ENCODE measurements around the gene PCDHA10. TPM values are rescaled to one million over a fixed set of nuclear protein-coding genes. Genes with fewer than 3 reads are reported as not detected.
A peak's percentile ranks its signal among the peaks of the same experiment; 100 is the strongest.
"Not testable (repeated sequence)": the region's sequence is repeated elsewhere in the genome, so short reads cannot be mapped to it uniquely, and the experiment has no call there.

Gene PCDHA10
- total RNA-seq, 1 donor from 2014 or later = 11.7 TPM

- Histone ChIP-seq H3K9ac (no peak within 1 kb of the TSS), H3F3A (ENCODE audit: low read depth) (no peaks in the 10 kb centered on the region), H3K9me3 (ENCODE audit: low read depth) (no peaks in the 10 kb centered on the region), H3K4me2 (no peak within 1 kb of the TSS), H3K79me2 (ENCODE audit: low read depth) (no peaks in the 10 kb centered on the region), H4K20me1 (ENCODE audit: low read depth) (no peaks in the 10 kb centered on the region), H3K36me3 (no peaks in the 10 kb centered on the region), H3K27ac (no peak within 1 kb of the TSS), H3K4me3 (no peak within 1 kb of the TSS), H3K4me1 (no peaks in the 10 kb centered on the region), H3K27me3 (no peaks in the 10 kb centered on the region), H2AFZ (replicated peaks) (no peak within 1 kb of the TSS)
- H3K9me3 Mint-ChIP-seq = peaks cover 37% of the 10 kb centered on the region
- TF ChIP-seq EZH2 (IDR thresholded peaks at IDR 0.05) (no peak), EZH2phosphoT487 (IDR thresholded peaks at IDR 0.05) (no peak), CTCF (IDR thresholded peaks at IDR 0.05) (peak; percentile 44)
- H3K4me1 Mint-ChIP-seq = no peaks in the 10 kb centered on the region
- H3K27ac Mint-ChIP-seq = no peak within 1 kb of the TSS
- H3K4me3 Mint-ChIP-seq = no peak within 1 kb of the TSS
- peak; percentile 15 for DNase-seq (ENCODE audit: low spot score)
- peaks cover 18% of the 10 kb centered on the region for H3K36me3 Mint-ChIP-seq
- peaks cover 2% of the 10 kb centered on the region for H3K27me3 Mint-ChIP-seq (ENCODE audit: insufficient read depth, low read depth)
Observed at GRCh38 chr5:140840978-140841962, 14.4 kb upstream of the PCDHA10 start, which contains the start of gene PCDHA8. Gene PCDHA8, plus strand, starts transcription at chr5:140841187. Its CDS starts 135 bp downstream, at chr5:140841322.

- peaks cover 24% of the 10 kb centered on the region for H3K36me3 Mint-ChIP-seq
- H3F3A ChIP-seq (ENCODE audit: low read depth) = no peaks in the 10 kb centered on the region
- H3K4me3 Mint-ChIP-seq = no peak overlapping the region
- H3K4me3 ChIP-seq = no peak overlapping the region
- H3K27me3 ChIP-seq = no peaks in the 10 kb centered on the region
- no peaks in the 10 kb centered on the region for H3K4me1 ChIP-seq
- no peak for DNase-seq (ENCODE audit: low spot score)
- H3K4me2 ChIP-seq = no peak overlapping the region
- H3K4me1 Mint-ChIP-seq = no peaks in the 10 kb centered on the region
- H4K20me1 ChIP-seq (ENCODE audit: low read depth) = no peaks in the 10 kb centered on the region
- peaks cover 49% of the 10 kb centered on the region for H3K9me3 Mint-ChIP-seq
- peaks cover 8% of the 10 kb centered on the region for H3K9me3 ChIP-seq (ENCODE audit: low read depth)
- H3K9ac ChIP-seq = no peak overlapping the region
- TF ChIP-seq CTCF (IDR thresholded peaks at IDR 0.05) (no peak), EZH2 (IDR thresholded peaks at IDR 0.05) (no peak), EZH2phosphoT487 (IDR thresholded peaks at IDR 0.05) (no peak)
- peaks cover 2% of the 10 kb centered on the region for H3K27me3 Mint-ChIP-seq (ENCODE audit: insufficient read depth, low read depth)
- H3K36me3 ChIP-seq = no peaks in the 10 kb centered on the region
- H3K79me2 ChIP-seq (ENCODE audit: low read depth) = no peaks in the 10 kb centered on the region
- H3K27ac ChIP-seq = no peak overlapping the region
- no peak overlapping the region for H2AFZ ChIP-seq (replicated peaks)
- no peak overlapping the region for H3K27ac Mint-ChIP-seq
Observed at GRCh38 chr5:140842798-140843733, 12.6 kb upstream of the PCDHA10 start.

GRCh38 chr5:140848139-140849102 is 7.3 kb upstream of the PCDHA10 start, which contains the start of gene PCDHA9:
Gene PCDHA9, plus strand, starts transcription at chr5:140848382. Its CDS starts 114 bp downstream, at chr5:140848496.
- H3K4me2 ChIP-seq; H3F3A ChIP-seq (ENCODE audit: low read depth); H3K4me1 ChIP-seq; H3K27me3 ChIP-seq; H3K27me3 Mint-ChIP-seq (ENCODE audit: insufficient read depth, low read depth); H2AFZ ChIP-seq (replicated peaks); DNase-seq (ENCODE audit: low spot score); H3K9ac ChIP-seq; H3K36me3 ChIP-seq; H3K4me3 Mint-ChIP-seq; H3K27ac ChIP-seq; H3K27ac Mint-ChIP-seq; H3K79me2 ChIP-seq (ENCODE audit: low read depth); H3K4me1 Mint-ChIP-seq; H4K20me1 ChIP-seq (ENCODE audit: low read depth): not testable (repeated sequence)
- peaks cover 10% of the 10 kb centered on the region for H3K9me3 ChIP-seq (ENCODE audit: low read depth)
- peaks cover 18% of the 10 kb centered on the region for H3K36me3 Mint-ChIP-seq
- peaks cover 38% of the 10 kb centered on the region for H3K9me3 Mint-ChIP-seq
- peak within 1 kb of the TSS; percentile 23 for H3K4me3 ChIP-seq
- TF ChIP-seq CTCF (IDR thresholded peaks at IDR 0.05) = peak; percentile 9

GRCh38 chr5:140849831-140850634 is 5.7 kb upstream of the PCDHA10 start:
- H3K27ac Mint-ChIP-seq; H4K20me1 ChIP-seq (ENCODE audit: low read depth); H3K27ac ChIP-seq; H3F3A ChIP-seq (ENCODE audit: low read depth); H3K4me1 Mint-ChIP-seq; H3K4me2 ChIP-seq; H3K79me2 ChIP-seq (ENCODE audit: low read depth); H3K27me3 Mint-ChIP-seq (ENCODE audit: insufficient read depth, low read depth); H3K36me3 ChIP-seq; DNase-seq (ENCODE audit: low spot score); H3K4me3 Mint-ChIP-seq; H3K4me3 ChIP-seq; H2AFZ ChIP-seq (replicated peaks); H3K4me1 ChIP-seq; H3K27me3 ChIP-seq; H3K9ac ChIP-seq: not testable (repeated sequence)
- H3K9me3 ChIP-seq (ENCODE audit: low read depth) = peaks cover 10% of the 10 kb centered on the region
- peaks cover 29% of the 10 kb centered on the region for H3K9me3 Mint-ChIP-seq
- peaks cover 14% of the 10 kb centered on the region for H3K36me3 Mint-ChIP-seq
